Measurements from ENCODE around the gene HYAL1. TPM values are rescaled to one million over a fixed set of nuclear protein-coding genes. Genes with fewer than 3 reads are reported as not detected.
"Not testable (repeated sequence)": the region's sequence is repeated elsewhere in the genome, so short reads cannot be mapped to it uniquely, and the experiment has no call there.

The HYAL1 gene
- total RNA-seq, 2 donors from 2014 or later: 0.19 TPM; not detected in 1

GRCh38 chr3:50319181-50319893 is 16.0 kb upstream of the HYAL1 start:
- no peaks in the 10 kb centered on the region for H3K36me3 Mint-ChIP-seq (ENCODE audit: insufficient read depth in 2 of 2)
- H3K4me3 Mint-ChIP-seq: peak overlapping the region; percentile 0 to 18
- no peaks in the 10 kb centered on the region for H3K27me3 Mint-ChIP-seq (ENCODE audit: low read depth)
- DNase-seq (no peak), ATAC-seq (replicated peaks in 1 of 2) (no peak)
- no peak overlapping the region for H3K27ac Mint-ChIP-seq
- H3K9me3 Mint-ChIP-seq: no peaks in the 10 kb centered on the region
- peaks cover 36% of the 10 kb centered on the region for H3K4me1 Mint-ChIP-seq (ENCODE audit: low read depth)

- no peaks in the 10 kb centered on the region for H3K36me3 Mint-ChIP-seq (ENCODE audit: insufficient read depth in 2 of 2)
- peaks cover 39% of the 10 kb centered on the region for H3K4me1 Mint-ChIP-seq (ENCODE audit: low read depth)
- H3K4me3 Mint-ChIP-seq: no peak overlapping the region
- no peak for ATAC-seq (replicated peaks in 1 of 2)
- H3K27ac Mint-ChIP-seq: no peak overlapping the region
- no peak for DNase-seq
- H3K9me3 Mint-ChIP-seq: no peaks in the 10 kb centered on the region
- H3K27me3 Mint-ChIP-seq (ENCODE audit: low read depth): no peaks in the 10 kb centered on the region
Measured at GRCh38 chr3:50318615-50319014, 15.2 kb upstream of the HYAL1 start.

GRCh38 chr3:50318163-50318562 is 14.8 kb upstream of the HYAL1 start:
- Mint-ChIP-seq H3K4me1 (ENCODE audit: low read depth) (peaks cover 39% of the 10 kb centered on the region), H3K36me3 (ENCODE audit: insufficient read depth in 2 of 2) (no peaks in the 10 kb centered on the region), H3K27ac (no peak overlapping the region), H3K27me3 (ENCODE audit: low read depth) (no peaks in the 10 kb centered on the region), H3K4me3 (no peak overlapping the region), H3K9me3 (no peaks in the 10 kb centered on the region)
- DNase-seq (no peak), ATAC-seq (replicated peaks in 1 of 2) (no peak)

- H3K9me3 Mint-ChIP-seq: no peaks in the 10 kb centered on the region
- H3K27me3 Mint-ChIP-seq (ENCODE audit: low read depth): no peaks in the 10 kb centered on the region
- DNase-seq (no peak), ATAC-seq (replicated peaks in 1 of 2) (no peak)
- no peak overlapping the region for H3K27ac Mint-ChIP-seq
- H3K4me3 Mint-ChIP-seq: no peak overlapping the region
- no peaks in the 10 kb centered on the region for H3K36me3 Mint-ChIP-seq (ENCODE audit: insufficient read depth in 2 of 2)
- peaks cover 39% of the 10 kb centered on the region for H3K4me1 Mint-ChIP-seq (ENCODE audit: low read depth)
Measured at GRCh38 chr3:50317300-50317699, 13.9 kb upstream of the HYAL1 start.

GRCh38 chr3:50316657-50317242 is 13.4 kb upstream of the HYAL1 start:
- peak in 1 of 2 donors; percentile 49 for DNase-seq
- peak; percentile 30 to 38 for ATAC-seq (replicated peaks in 1 of 2)

GRCh38 chr3:50314816-50315215 is 11.4 kb upstream of the HYAL1 start:
- ATAC-seq (replicated peaks in 1 of 2) (no peak), DNase-seq (no peak)
- Mint-ChIP-seq H3K27me3 (ENCODE audit: low read depth) (no peaks in the 10 kb centered on the region), H3K36me3 (ENCODE audit: insufficient read depth in 2 of 2) (no peaks in the 10 kb centered on the region), H3K27ac (no peak overlapping the region), H3K4me1 (ENCODE audit: low read depth) (peaks cover 30% of the 10 kb centered on the region), H3K9me3 (no peaks in the 10 kb centered on the region), H3K4me3 (no peak overlapping the region)

More at GRCh38 chr3:50316657-50317242, 13.4 kb upstream of the HYAL1 start:
- peak overlapping the region; percentile 13 for H3K27ac Mint-ChIP-seq
- no peaks in the 10 kb centered on the region for H3K36me3 Mint-ChIP-seq (ENCODE audit: insufficient read depth in 2 of 2)
- no peaks in the 10 kb centered on the region for H3K9me3 Mint-ChIP-seq
- no peaks in the 10 kb centered on the region for H3K27me3 Mint-ChIP-seq (ENCODE audit: low read depth)
- H3K4me3 Mint-ChIP-seq: peak overlapping the region; percentile 16 to 66
- peaks cover 39% of the 10 kb centered on the region for H3K4me1 Mint-ChIP-seq (ENCODE audit: low read depth)

GRCh38 chr3:50314342-50314741 is 11.0 kb upstream of the HYAL1 start:
- no peaks in the 10 kb centered on the region for H3K36me3 Mint-ChIP-seq (ENCODE audit: insufficient read depth in 2 of 2)

GRCh38 chr3:50312041-50312440 is 8.7 kb upstream of the HYAL1 start:
- not testable (repeated sequence) for H3K27me3 Mint-ChIP-seq (ENCODE audit: low read depth); H3K9me3 Mint-ChIP-seq; ATAC-seq (replicated peaks in 1 of 2); DNase-seq; H3K36me3 Mint-ChIP-seq (ENCODE audit: insufficient read depth in 2 of 2); H3K27ac Mint-ChIP-seq; H3K4me3 Mint-ChIP-seq
- H3K4me1 Mint-ChIP-seq (ENCODE audit: low read depth): peaks cover 14% of the 10 kb centered on the region

More at GRCh38 chr3:50314342-50314741, 11.0 kb upstream of the HYAL1 start:
- no peaks in the 10 kb centered on the region for H3K27me3 Mint-ChIP-seq (ENCODE audit: low read depth)
- no peak for DNase-seq
- no peaks in the 10 kb centered on the region for H3K9me3 Mint-ChIP-seq
- H3K4me3 Mint-ChIP-seq: no peak overlapping the region
- no peak overlapping the region for H3K27ac Mint-ChIP-seq
- peaks cover 26% of the 10 kb centered on the region for H3K4me1 Mint-ChIP-seq (ENCODE audit: low read depth)
- no peak for ATAC-seq (replicated peaks in 1 of 2)

- no peak for DNase-seq
- Mint-ChIP-seq H3K4me1 (ENCODE audit: low read depth) (peaks cover 25% of the 10 kb centered on the region), H3K27ac (no peak overlapping the region), H3K4me3 (no peak overlapping the region), H3K27me3 (ENCODE audit: low read depth) (no peaks in the 10 kb centered on the region), H3K36me3 (ENCODE audit: insufficient read depth in 2 of 2) (no peaks in the 10 kb centered on the region), H3K9me3 (no peaks in the 10 kb centered on the region)
- peak; percentile 60 to 63 for ATAC-seq (replicated peaks in 1 of 2)
Measured at GRCh38 chr3:50304601-50305000, 1.2 kb upstream of the HYAL1 start.

- ATAC-seq (replicated peaks in 1 of 2) (no peak), DNase-seq (no peak)
- no peaks in the 10 kb centered on the region for H3K27me3 Mint-ChIP-seq (ENCODE audit: low read depth)
- no peak overlapping the region for H3K27ac Mint-ChIP-seq
- no peak overlapping the region for H3K4me3 Mint-ChIP-seq
- H3K9me3 Mint-ChIP-seq: no peaks in the 10 kb centered on the region
- peaks cover 33% of the 10 kb centered on the region for H3K4me1 Mint-ChIP-seq (ENCODE audit: low read depth)
- no peaks in the 10 kb centered on the region for H3K36me3 Mint-ChIP-seq (ENCODE audit: insufficient read depth in 2 of 2)
Measured at GRCh38 chr3:50302095-50303012, 1.0 kb downstream of the HYAL1 start.

GRCh38 chr3:50300681-50301254 is 2.6 kb downstream of the HYAL1 start:
- ATAC-seq (replicated peaks in 1 of 2): no peak
- DNase-seq: no peak
- Mint-ChIP-seq H3K27me3 (ENCODE audit: low read depth) (no peaks in the 10 kb centered on the region), H3K9me3 (no peaks in the 10 kb centered on the region), H3K36me3 (ENCODE audit: insufficient read depth in 2 of 2) (no peaks in the 10 kb centered on the region), H3K4me3 (peak overlapping the region; percentile 94 to 98), H3K4me1 (ENCODE audit: low read depth) (peaks cover 33% of the 10 kb centered on the region), H3K27ac (no peak overlapping the region)

- Mint-ChIP-seq H3K9me3 (no peaks in the 10 kb centered on the region), H3K4me1 (ENCODE audit: low read depth) (peaks cover 32% of the 10 kb centered on the region), H3K4me3 (peak overlapping the region; percentile 94 to 98), H3K27me3 (ENCODE audit: low read depth) (no peaks in the 10 kb centered on the region), H3K27ac (peak overlapping the region; percentile 82), H3K36me3 (ENCODE audit: insufficient read depth in 2 of 2) (no peaks in the 10 kb centered on the region)
- DNase-seq (no peak), ATAC-seq (replicated peaks in 1 of 2) (peak in 1 of 2 donors; percentile 4)
Measured at GRCh38 chr3:50299929-50300680, 3.3 kb downstream of the HYAL1 start.

All from activated T-cell treated with anti-CD3 and anti-CD28 coated beads, Interleukin-2, amount 50 U/mL, for 72 hours (primary cell).